NCI-H2107 treated with DMSO at 0.1 percent for 48 hours (cell line): ENCODE results near the gene ANGEL1.

Source experiments
- DNase-seq: peaks from one replicate; lab custom pipeline; 2025; ENCODE audit not compliant: unreplicated experiment; lab: John Stamatoyannopoulos, UW

ANGEL1 gene, protein sequence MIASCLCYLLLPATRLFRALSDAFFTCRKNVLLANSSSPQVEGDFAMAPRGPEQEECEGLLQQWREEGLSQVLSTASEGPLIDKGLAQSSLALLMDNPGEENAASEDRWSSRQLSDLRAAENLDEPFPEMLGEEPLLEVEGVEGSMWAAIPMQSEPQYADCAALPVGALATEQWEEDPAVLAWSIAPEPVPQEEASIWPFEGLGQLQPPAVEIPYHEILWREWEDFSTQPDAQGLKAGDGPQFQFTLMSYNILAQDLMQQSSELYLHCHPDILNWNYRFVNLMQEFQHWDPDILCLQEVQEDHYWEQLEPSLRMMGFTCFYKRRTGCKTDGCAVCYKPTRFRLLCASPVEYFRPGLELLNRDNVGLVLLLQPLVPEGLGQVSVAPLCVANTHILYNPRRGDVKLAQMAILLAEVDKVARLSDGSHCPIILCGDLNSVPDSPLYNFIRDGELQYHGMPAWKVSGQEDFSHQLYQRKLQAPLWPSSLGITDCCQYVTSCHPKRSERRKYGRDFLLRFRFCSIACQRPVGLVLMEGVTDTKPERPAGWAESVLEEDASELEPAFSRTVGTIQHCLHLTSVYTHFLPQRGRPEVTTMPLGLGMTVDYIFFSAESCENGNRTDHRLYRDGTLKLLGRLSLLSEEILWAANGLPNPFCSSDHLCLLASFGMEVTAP

DNA sequence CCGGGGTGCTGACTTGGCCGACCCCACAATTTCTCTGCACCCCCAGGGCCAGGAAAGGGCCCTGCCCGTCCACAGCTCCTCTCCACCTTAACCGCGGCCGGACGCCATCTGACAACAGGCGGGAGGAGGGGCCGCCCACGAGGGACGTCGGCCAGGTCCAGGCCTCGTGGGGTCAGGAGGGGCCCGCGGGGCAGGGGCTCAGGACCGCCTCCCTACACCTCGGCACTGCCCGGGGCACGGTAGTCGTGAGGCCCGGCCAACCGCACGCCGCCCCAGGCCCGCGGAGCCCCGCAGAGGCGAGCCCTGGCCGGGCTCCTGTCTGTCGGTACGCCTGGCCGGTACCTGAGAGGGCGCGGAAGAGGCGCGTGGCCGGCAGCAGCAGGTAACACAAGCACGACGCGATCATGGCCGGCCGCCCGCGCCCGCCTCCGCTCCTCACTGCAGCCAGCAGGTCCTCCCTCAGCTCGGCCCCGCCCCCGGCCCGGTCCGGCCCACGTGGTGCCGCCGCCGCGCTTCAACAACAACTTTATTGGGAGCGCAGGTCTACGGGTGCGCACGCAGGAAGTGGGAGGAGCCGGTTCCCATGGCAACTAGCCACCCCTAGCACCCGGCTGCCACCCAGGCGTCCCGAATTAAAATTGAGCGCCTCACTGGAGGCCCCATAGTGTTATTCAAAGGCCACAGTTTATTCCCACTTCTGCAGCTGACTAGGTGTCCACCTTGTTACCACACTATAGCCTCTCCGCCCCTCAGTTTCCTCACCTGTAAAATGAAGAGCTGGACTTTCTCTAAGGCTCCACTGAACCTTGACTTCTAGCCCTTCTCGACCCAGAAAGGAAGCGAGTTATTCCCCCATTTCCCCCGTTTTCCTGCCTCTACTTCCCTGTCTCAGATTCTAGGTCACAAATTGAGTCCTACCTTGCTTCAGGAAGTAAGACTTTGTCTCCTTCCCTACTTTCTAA lies at the start of gene ANGEL1:
Gene ANGEL1 (minus strand): TSS at position 461 of the 962 bp plus-strand sequence. CDS start 55 bp downstream, at position 406.
- peak; percentile 90 for DNase-seq

DNA sequence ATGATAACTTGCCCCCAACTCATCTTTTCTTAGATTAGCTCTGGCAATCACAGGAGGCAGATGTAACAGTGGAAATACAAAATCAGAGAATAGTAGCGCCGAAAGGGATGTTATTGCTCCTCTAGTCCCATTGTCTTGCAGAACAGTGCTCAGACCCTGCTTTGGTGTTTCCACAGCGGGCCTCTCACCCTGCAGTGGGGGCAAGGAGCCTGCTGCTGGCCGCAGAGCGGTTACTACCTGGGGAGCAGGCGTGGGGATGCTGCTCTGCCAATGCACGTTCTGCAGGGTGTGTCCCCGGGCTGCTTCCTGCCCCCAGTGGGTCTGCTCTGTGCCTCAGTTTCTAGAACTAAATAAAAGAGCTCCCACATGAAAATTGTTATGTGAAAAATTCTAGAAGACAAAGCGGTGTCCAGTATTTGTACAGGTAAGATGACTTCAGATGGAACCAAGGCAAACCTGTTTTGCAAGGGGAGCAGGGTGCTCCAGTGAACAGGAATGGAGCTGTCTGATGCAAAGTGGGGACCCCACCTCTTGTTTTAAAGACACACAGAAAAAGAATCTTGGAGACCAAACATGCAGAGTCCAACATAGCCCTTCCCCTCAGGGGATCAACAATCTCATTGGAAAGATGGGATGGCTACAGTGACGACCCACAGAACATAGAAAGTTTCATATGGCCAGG lies 49.0 kb upstream of the ANGEL1 start:
- DNase-seq: no peak

DNA sequence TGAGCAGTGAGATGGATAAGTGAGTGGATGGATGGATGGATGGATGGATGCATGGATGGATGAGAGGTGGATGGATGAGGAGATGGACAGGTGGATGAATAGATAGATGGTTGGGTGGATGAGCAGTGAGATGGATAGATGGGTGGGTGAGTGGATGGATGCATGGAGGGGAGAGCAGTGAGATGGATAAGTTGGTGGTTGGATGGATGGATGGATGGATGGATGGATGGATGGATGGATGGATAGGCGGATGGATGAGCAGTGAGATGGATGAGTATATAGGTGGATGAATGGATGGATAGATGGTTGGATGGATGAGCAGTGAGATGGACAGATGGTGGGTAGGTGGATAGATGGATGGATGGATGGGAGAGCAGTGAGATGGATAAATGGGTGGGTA lies 44.1 kb upstream of the ANGEL1 start:
- no peak for DNase-seq

DNA sequence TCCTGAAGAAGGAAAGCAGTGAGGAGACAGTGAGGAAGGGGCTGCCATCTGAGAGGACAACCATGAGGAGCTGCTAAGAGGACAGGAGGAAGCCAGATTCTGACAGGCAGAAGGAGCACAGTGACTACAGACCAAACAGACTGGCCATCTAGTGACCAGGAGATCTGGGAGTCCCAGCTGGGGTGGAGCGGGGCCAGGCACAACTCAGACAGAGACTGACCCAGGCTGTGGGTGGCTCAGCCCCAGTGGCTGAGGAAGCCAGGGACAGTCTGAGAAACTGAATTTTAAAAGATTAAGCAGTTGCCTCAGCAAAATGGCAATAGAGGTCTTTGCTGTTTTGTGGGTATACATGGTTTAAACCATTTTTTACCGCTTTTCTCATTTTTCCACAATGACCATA lies 42.4 kb upstream of the ANGEL1 start:
- DNase-seq: no peak

DNA sequence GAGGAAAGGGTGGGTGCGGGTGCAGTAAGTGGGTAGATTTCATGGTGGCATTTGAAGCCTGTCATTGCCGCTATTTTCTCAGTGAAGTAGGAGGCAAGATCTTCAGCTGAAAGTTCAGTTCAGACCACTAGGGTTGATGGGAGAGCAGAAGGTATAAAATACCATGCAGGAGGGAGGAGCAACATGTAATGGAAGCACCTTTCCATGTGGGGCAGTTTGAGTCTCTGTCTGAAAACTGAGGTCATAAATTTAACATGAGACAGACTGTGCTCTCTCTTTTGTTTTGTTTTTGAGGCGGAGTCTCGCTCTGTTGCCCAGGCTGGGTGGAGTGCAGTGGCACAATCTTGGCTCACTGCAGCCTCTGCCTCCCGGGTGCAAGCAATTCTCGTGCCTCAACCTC lies 36.2 kb upstream of the ANGEL1 start:
- no peak for DNase-seq

DNA sequence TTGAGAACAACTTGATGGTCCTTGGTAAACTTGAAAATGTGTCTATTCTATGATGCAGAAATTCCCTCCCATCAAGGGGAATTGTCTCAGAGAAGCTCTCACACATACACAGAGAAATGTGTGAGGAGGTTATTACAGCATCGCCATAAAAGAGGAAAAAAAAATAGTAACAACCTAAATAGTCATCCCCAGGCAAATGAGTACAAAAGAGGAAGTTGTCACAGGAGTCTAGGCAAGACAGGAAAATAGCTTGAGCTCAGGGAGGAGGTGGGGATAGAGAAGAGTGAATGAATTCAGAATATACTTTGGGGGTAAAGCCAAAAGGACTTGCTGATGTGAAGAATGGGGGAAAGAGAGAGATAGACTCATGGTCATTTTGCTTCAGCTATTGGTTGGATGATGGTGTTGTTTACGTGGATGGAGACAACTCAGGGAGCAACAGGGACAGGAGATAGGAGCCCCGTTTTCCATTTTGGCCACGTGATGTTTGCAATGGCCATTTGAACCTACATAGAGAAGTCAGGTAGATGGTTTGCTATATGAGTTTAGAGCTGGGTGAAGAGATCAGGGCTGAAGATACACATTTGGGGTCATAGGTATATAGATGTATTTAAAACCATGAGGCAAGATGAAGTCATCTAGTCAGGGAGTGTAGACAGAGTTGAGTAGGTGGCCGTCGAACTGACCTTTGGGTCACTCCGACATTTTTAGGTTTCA lies 33.8 kb upstream of the ANGEL1 start:
- no peak for DNase-seq

DNA sequence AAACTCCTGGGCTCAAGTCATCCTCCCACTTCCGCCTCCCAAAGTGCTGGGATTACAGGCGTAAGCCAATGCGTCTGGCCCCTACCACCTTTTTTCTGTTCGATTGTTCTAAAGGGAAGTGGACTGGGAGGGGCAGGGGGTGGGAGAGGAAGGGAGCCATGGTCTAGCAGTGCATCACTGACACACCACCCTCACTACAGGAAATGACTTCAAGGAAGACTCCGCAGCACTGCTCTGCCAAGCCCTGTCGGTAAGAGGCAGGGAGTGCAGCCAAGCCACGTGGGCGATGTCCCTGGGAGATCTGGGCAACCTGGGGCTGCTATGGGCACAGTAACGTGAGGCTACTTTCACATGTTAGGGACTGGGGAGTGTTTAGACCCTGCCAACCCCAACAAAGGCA lies 31.5 kb upstream of the ANGEL1 start:
- DNase-seq: no peak

DNA sequence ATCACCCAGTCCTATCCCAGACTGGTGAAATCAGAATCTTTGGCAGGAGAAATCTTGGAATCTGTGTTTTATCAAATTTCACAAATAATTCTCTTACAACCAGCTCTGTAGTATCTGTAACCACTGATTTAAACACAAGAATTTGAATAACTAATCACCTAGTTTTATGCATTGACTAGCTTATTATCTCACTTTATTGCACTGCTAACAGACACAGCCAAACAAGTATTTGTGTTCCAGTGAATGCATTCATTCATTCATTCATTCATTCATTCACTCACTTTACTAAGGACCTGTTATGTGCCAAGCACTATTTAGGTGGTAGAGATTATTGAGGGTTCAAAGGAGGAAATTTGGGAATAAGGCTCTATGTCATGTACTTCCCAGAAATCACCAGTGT lies 29.7 kb upstream of the ANGEL1 start:
- DNase-seq: no peak

DNA sequence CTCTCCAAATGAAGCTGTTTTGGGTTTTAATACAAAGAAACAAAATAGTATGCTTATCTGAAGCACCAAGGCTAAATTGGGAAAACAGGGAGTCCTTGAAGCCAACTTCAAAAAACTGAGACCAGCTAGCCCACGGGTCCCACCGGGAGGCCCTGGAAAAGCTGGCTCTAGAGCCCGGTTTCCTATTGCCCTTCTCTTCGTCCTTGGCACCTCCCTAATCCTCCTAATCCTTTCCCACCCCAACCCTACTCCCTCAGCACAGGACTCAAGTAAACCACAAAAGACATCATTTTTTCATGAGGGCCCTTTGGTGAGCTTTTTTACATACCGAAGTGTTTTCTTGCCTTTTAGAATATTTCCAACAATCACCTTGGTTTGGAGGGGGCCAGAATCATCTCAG lies 24.8 kb upstream of the ANGEL1 start:
- DNase-seq: no peak

DNA sequence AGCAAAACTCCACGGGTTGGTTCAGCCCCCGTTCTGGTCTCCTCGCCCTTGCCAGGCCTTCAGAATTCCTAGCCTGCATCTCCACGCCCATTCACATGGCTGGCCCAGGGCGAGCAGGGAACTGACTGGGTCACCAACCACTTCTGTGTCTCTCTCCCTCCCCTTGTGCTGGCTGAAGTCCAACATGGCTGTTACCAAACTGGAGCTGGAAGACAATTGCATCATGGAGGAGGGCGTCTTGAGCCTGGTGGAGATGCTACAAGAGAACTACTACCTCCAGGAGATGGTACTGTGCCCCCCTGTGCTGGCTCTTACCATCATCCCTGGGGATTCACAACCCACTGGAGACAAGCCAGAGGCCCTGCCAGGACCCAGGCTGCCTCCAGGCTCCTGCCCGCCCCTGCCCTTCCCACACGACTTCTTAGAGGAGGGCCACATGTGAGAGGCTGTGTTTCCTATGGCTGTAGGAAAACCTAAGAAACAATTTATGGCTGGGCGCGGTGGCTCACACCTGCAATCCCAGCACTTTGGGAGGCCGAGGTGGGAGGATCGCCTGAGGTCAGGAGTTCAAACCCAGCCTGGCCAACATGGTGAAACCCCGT lies 23.4 kb upstream of the ANGEL1 start:
- no peak for DNase-seq

DNA sequence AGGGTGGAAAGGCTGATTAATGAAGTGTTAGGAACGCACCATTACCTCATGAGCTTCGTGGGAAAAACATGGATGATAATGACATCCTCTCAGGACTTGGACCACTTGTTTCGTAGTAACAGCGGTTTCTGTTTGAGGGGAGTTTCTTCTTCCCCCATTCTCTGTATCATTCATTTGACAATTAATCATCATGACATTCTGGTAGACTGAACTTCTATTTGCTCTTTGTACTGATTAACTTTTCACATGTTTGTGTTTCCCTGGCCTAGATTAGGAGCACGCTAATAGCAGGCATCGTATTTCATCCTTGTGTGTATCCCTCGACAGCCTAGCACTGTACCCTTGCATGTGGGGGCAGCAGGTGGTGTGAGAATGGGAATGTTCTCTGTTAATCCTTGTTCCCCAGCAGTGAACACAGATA lies 21.6 kb upstream of the ANGEL1 start:
- peak; percentile 51 for DNase-seq

DNA sequence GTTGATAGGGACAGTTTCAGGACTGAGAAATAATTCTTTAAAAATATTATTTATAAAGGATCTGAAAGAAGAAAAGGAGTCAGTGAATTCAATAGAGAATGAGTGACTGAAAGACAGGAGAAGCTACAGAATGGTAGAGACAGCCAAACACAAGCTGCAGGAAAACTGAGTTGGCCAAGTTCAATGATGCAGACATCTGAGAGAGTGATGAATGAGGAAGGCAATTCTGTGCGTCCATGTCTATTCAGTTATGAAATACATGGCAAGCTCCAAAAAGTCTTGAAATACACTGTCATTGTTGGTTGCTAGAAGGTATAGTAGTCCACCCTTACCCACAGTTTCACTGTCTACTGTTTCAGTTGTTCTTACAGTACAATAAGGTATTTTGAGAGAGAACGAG lies 20.3 kb upstream of the ANGEL1 start:
- no peak for DNase-seq

DNA sequence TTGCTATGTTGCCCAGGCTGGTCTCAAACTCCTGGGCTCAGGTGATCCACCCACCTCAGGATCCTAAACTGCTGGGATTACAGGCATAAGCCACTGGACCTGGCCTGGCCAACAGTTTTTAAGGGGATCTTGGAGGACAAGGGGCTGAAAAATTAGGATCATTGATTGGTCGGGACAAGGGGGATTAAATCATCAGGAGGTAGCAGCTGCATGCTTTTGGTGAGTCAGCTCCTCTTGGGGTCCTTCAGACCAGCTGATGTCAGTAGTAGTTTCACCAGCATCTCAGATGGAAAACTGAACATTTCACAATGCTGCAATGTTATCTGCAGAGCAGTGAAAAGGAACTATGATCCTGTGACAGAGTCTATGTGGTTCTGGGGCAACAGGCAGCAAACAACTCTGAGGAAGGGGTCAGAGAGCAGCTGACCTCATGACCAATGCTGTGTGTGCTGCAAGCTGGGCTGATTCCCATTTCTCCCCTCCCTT lies 19.9 kb upstream of the ANGEL1 start:
- no peak for DNase-seq

DNA sequence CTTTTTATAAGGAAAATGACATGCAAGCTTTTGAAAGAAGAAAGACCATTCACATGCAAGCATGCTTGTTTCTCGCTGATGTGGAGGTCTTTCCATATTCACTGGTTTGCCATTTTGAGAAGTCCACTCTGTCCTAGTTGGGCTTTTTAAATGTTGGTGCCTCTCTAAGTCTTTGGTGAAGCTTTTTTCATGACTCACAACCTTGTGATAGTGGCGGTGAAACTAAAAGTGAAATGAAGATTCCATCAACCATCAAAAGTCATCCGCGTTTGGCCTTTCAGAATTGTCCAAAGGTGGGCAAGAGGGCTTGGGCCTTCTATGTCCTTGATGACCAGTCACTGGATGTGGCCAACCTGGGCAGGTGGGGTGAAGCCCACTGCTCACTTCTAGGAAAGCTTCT lies 17.9 kb upstream of the ANGEL1 start:
- no peak for DNase-seq

DNA sequence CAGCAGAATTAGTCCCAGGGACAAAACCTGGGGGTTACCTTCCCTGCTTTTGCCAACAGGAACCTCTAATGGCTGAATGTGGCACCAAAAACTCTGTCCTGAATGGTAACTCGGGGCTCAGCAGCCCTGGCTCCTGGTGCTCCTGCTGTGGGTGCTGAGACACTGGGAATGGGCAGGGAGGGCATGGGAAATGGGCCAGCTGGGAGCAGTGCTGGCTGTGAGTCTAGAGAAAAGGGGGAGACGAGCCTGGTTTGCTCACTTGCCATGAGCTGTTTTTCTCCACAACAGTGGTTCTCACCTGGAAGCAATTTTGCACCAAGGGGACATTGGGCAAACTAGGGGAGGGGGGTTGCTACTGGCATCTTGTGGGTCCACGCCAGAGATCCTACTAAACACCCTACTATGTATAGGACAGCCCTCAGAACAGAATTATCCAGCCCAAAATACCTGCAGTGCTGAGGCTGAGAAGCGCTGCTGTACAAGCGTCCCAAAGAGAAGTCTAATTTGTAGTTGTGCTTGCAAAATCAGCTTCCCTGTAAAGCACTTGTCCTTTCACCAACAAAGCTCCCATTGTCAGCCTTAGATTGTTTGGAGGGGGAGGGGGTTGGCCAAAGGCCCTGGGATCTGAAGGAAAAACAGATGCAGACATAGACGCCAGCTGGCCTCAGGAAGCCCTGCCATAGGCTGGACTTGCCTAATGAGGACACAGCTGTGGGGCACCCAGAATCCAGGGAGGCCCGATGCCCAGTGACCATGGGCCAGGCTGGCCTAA lies 17.2 kb upstream of the ANGEL1 start:
- DNase-seq: no peak

DNA sequence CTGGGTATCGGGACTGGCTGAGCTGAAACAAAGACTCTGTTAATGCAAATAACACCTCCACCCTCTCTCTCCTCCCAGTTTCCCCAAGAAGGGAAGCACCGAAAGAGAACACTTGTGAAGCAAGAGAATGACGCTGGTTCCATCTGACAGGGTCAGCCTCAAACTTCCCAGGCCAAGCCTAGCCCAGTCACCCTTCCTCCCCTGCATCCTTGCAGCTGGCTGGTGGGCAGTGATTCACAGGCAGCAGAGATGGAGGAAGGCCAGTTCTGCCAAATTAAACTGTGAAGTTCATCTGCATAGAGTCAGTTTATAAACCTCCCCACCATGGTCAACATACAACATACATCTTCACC lies 16.3 kb upstream of the ANGEL1 start:
- no peak for DNase-seq

DNA sequence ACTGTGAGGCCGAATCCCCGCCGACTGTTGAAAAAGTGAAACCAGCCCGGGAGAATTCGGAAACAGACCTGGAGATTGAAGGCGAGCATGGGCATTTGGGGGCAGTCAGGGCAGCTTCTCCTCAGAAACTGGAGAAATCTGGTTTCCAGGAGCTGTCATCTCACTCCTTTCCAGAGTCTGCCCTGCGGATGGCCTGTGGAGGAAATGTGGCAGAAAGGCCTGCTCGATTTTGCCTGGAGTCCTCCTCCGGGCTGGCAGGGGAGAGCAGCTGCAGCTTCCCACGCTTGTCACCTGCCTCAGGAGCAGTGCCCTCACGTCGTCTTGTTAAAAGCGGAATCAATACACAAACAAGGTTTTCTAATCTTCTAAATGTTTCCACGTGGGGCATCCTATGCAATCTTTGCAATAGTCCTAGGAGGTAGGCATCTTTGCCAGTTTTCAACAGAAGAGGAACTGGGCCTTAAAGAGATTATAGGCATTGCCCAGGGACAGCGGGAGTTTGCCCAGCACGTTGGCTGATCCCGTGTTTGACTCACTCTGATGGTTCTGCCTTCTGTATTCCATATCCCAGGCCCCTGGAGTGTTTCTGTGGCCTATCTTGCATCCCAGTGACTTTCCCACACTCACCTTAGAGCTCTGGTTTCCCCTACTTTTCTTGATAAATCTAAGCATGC lies 15.8 kb upstream of the ANGEL1 start:
- no peak for DNase-seq

DNA sequence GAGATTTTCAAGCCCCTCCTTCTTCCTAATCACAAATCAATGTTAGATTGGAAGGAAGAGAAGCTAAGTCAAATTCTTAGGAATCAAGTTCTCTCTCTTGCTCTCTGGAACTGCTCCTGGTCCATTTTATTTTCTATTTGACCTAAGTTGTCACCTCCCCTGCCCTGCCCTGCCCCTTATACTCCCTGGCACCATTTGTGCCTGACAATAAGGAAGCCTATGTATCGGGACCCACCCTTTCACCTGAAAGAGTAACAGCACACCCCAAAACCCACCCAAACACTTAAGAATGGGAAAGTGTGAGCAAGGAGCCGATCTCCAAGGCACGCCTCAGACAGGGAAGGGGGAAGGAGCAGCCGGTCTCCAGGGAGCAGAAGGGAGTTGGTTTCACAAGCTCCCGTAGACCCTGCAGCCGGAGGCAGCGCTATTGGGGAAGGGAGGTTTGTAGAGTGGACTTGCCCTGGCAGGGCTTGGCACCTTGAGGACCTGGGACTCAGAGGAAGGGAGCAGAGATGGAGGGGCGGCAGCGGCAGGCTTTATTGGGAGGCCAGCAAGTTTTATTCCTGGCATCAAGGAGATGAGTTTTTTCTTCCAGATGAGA lies 15.1 kb upstream of the ANGEL1 start:
- DNase-seq: no peak
